Skeletal muscle cell (primary cell): ENCODE results near the gene SIGLEC1.

Experiments used
- DNase-seq: peaks from one replicate; pipeline ENCODE4 v3.0.0-alpha.2; 2010; ENCODE audit warnings: low read depth
- H3K4me3 ChIP-seq: 2 replicates; pipeline ENCODE4 v1.5.1; 2011; ENCODE audit warnings: low read depth, mild to moderate bottlenecking, control low read depth, low read length, moderate library complexity

Gene SIGLEC1

DNA sequence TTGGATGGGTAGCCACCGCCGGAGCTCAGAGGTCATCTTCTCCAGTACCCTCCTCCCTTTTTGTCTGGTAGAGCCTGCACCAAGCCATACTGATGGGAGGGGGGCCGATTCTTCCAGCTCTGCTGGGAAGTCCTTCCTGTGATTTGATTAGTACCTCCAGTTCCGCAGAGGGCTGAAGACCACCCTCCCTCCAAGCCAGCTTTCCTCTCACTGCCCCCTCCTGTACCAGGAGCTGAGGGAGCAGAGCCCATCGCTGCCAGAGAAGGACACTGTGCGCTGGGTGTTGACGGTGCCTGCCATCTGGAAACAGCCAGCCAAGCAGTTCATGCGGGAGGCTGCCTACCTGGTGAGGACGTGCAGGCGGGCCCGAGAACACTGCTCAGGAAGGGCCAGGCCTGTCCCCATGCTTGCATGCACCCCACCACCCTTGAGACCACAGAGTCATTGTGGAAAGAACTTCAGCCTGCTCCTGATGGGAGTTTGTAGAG, 33.3 kb upstream of the SIGLEC1 start:
- no peak for DNase-seq
- no peak overlapping the region for H3K4me3 ChIP-seq

DNA sequence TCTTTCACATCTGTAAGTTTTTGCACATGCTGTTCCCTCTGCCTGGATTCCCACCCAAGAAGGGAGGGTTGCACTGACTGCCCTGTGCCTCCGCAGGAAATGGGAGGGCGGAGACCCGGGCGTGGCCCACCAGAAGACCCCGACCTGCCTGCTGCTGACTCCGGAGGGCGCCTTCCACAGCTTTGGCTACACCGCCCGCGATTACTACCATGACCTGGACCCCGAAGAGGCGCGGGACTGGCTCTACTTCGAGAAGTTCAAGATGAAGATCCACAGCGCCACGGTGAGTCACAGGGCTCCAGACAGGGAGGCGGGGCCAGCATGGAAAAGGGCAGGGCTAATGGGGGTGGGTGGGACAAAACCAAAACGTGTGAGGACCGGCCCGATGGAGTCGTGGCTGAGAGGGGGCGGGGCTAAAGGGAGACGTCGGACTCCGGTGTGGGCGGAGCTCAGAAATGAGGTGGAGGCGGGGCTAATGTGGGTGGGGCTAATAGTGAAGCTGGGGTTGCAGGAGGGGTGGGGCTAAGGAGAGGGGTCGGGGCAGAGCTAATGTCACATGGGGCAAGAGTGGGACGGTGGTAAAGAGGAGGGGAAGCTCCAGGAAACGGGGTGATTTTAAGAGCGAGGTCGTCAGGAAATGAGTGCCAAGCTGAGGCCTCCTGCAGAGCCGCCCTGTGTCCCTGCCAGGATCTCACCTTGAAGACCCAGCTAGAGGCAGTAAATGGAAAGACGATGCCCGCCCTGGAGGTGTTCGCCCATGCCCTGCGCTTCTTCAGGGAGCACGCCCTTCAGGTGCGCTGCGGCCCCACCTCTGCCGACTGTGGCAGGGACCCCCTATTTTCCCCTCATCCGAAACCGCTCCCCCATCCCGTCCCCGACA, 32.6 kb upstream of the SIGLEC1 start:
- DNase-seq = no peak

DNA sequence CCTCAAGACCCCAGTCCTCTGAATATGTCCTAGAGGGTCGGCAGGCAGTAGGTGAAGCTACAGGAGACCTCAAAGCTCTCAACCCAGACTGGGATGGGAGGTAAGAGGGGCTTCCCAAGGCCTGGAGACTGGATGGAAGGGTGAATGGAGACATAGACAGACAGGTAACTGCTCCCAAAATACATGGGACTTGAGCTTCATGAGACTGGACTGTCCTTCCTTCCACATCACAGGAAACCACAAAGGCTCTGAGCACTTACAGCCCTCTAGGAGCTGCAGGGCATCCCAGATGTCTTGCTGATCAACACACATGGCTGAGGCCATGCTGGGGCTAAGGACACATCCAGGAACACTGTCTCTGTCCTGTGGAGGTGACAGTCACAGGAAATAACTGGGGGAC, 31.6 kb upstream of the SIGLEC1 start:
- H3K4me3 ChIP-seq = no peak overlapping the region
- no peak for DNase-seq

More for the DNA sequence above, 32.6 kb upstream of the SIGLEC1 start:
- no peak overlapping the region for H3K4me3 ChIP-seq

DNA sequence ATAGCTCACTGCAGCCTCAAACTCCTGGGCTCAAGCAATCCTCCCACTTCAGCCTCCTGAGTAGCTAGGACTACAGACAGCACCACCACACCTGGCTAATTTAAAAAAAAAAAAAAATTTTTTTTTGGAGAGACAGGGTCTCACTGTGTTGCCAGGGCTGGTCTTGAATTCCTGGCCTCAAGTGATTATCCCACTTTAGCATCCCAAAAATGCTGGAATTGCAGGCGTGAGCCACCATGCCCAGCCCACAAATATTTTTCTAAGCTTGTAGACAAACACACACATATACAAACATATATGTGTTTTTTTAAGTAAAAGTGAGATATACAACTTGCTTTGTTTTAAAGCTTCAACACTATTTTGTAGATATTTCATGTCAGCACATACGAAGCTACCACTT, 30.9 kb upstream of the SIGLEC1 start:
- DNase-seq = no peak
- no peak overlapping the region for H3K4me3 ChIP-seq

DNA sequence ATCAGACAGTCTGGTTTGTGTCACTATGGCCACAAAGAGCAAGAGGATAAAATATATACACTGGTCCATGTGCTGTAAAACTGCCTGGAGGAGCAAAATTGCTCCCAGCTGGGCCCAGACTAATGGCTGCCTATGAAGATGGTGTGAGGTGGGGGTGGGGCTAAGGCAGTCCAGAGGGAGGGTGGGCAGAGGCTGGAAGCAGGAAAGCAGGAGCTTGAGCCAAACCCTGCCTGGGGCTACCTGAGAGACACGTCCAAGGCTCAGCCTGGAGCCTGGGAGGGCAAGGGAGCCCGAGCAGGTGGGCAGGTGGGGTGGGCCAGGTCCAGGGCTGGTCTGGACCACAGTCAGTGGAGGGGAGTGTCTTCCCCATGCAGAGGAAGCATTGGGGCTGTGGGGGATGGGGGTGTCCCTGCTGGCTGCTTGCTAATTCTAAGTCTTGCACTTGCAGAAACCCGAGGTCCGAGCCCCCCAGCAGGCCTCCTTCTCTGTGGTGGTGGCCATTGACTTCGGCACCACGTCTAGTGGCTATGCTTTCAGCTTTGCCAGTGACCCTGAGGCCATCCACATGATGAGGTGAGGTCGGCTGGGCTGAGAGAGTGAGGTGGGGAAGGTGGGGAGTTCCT, 29.5 kb upstream of the SIGLEC1 start:
- H3K4me3 ChIP-seq = no peak overlapping the region
- DNase-seq = no peak

DNA sequence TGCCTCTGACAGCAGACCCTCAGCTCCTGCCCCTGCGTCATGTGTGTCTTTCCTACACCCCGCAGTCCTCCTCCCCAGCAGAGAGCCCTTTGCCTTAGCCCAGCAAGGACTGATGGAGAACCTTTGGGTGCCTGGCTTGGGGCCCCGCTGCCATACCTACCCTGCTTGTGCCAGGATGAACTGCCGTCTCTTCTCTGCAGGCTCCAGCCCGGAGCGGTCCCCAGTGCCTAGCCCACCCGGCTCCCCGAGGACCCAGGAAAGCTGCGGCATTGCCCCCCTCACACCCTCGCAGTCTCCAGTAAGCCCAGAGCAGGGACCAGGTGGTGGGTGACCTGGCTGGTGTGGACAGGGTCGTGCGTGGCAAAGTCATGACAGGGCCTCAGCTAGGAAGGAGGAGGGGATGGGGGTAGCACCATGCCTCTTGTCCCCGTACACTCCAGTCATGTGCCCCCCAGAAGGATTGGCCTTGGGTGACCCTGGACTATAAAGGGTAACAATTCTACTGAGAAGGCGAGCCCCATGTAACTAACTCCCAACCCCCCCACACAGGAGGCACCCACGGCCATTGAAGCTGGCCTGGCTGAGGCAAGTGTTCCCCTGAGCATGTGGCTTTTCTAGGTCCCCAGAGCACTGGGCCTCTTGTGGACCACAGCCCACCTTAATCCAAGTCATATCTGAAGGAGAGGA, 28.4 kb upstream of the SIGLEC1 start:
- no peak overlapping the region for H3K4me3 ChIP-seq
- no peak for DNase-seq

DNA sequence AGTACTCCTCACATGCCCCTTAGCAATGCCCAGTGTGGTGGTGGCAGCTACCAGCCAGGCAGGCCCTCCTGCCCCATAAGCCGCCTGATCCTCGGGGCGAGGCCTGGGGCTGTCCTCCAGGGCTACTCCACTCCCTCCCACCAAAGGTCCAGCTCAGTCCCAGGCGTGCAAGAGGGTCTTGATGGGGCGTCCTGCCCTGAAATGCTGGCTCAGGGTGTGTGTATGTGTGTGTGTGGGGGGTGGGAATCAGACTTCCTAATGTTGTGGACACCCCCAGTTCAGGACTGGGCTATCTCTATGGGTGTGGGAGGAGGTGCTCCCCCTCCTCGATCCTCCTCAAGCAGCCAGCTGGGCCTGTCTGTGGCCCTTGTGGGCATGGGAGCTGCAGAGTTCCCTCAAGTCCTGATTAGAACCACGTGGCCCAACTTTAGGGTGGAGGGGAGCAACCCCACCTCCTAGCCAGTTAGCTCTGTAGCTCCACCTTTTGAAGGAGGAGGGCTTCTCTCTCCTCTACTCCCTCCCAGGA, 27.6 kb upstream of the SIGLEC1 start:
- H3K4me3 ChIP-seq = no peak overlapping the region
- no peak for DNase-seq

DNA sequence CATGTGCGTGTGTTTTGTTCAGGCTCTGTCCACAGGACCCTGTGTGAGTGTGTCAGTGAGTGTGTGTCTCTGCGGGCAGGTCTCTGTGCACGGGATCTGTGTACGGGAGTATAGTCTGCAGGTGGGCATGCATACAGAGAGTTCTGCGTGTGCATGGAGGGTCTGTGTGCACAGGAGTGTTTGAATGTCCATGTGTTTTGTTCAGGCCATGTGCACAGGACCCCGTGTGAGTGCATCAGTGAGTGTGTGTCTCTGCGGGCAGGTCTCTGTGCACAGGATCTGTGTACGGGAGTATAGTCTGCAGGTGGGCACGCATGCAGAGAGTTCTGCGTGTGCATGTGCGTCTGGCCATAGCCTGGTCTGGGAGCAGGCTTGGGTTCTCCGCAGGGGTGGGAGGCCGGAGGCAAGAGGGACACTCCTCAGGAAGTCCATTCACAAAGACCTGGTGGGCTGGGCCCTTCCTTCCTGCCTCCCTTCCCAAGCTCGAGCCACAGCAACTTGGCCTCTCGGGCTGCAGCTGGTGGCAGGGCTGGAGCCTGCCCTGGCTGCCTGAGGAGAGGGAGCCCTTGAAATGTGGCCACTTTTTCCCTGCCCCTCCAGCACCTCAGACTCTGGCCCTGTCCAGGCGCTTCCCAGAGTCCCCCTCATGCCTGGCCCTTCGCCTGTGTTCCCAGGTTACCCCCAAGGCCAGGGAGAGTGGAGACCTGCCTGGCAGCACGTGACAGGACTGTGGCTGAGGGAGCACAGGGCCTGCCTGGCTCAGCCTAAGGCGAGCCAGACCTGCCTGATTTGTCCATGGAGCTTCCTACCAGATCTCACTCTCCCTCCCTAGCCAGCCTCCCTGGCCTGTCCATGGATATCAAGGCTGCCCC, 26.9 kb upstream of the SIGLEC1 start:
- H3K4me3 ChIP-seq = no peak overlapping the region
- no peak for DNase-seq

DNA sequence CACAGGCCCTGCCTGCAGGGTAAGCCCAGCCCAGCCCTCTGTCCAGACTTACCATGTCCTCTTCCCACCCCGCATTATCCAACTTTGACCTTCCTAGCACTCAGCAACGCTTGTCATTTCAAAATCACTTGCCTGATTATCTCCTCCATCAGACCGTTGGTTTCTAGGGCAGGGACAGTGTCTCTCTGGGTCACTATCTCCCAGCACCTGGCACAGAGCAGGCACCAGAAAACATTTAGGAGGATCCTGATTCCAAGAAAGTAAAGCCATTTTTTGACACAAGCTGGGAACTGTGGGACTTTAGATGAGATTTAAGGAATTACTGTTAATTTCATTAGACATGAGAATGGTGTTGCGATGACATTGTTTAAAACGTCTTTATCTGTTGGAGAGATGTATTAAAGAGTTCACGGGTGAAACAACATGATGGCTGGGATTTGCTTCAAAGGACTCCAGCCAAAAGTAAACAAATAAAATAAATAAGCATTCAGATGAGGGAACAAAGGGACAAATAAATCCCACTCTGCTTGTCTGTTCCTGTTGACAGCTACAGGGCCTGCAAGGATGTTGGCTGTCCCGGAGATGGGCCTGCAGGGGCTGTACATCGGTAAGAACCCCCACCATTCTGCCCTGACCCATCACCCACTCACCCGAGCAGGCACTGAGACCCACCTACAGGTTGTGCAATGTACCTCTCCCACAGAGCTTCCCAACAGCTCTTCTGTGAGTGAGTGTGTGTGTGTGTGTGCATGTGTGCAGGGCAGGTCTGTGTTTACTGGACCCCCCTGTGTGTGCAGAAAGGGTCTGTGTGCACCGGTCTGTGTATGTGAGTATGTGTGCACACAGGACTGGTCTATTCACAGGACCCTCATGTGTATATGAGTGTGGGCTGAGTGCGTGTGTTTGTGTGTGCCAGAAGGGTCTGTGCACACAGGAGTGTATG, 26.0 kb upstream of the SIGLEC1 start:
- peak; percentile 4 for DNase-seq
- no peak overlapping the region for H3K4me3 ChIP-seq

DNA sequence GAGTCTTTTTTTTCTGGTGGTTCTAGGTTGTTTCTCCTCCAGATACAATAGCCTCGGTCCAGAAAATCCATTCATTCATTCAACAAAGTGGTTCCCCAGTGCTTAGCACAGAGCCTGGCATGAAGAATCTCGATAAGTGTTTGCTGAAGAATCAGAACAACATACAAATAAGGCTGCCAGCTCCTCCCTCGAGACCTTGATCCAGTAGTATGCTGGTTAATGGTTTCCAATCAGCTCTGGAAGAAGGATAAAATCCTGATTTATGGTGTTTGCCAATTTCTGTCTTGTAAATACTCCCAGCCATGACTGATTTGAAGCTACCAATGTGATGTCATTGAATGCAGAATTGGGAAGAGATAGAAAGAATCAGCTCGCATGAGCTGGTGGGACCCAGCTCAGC, 23.4 kb upstream of the SIGLEC1 start:
- DNase-seq = no peak
- H3K4me3 ChIP-seq = no peak overlapping the region

DNA sequence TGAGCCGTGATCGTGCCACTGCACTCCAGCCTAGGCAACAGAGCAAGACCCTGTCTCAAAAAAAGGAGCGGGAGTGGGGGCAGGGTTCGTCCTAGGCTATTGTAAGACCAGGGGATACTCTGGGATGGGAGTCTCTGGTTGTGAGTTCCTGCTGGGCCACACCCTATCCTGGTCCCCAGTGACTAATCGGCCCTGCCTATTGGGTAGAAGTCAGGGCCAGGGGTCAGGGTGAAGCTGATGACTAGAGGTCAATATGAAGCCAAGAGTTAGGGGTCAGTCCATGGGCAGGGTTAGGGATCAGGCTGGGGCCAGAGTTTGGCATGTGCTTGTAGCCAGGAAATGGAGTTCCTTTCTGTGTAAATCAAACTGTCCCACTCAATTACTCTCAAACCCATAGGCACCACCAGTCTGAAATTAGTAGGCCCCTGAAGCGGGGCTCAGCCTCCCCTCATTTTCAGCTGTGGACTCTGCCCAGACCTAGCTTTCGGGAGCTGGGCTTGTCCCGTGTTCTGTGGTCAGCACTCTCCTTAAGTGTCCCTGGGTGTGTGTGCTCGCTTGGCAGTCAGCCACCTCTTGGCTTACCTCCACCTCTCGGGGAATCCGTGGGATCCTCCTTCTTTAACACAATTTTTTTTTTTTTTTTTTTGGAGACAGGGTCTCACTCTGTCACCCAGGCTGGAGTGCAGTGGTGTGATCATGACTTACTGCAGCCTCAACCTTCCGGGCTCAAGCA, 21.9 kb upstream of the SIGLEC1 start:
- no peak for DNase-seq

DNA sequence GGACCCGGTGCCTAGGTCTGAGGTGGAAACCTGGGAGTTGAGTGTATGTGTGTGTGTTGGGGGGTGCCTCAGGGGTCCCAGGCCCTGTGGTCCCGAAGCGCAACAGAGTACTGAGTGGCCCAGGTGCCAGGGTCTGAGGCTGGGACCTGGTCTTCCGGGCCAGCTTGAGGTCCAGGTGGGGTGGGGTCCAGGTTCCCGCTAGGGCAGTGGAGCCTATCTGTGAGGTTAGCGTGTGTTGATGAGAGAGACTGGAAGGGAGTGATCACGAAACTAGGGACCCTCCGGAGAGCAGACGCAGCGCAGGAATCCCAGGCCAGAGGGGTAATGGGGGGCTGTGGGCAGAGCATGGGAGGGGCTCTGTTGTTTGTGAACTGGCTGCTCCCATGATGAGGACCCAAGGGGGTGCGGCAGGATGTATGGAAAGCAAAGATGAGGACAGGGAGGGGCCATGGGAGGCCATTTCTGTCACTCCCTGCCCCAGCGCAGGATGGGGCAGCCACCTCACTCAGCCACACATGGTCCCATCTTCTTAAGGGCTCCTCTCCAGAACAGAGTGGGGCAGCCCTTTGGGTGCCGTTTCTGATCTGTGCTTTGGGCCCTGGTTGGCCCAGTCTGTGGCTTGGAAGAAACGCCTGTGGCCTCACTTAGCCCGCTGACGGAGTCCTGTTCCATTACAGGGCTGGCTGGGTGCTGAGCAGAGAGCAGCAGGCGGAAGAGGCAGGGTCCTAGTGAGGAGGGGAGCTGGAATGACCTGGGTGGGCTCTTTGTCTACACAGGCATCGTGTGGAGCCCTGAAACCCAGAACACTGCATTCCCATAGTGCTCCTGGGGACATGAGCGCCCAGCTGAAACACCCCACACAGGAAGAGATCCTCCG, 21.0 kb upstream of the SIGLEC1 start:
- DNase-seq = no peak

More for the DNA sequence above, 21.9 kb upstream of the SIGLEC1 start:
- no peak overlapping the region for H3K4me3 ChIP-seq

DNA sequence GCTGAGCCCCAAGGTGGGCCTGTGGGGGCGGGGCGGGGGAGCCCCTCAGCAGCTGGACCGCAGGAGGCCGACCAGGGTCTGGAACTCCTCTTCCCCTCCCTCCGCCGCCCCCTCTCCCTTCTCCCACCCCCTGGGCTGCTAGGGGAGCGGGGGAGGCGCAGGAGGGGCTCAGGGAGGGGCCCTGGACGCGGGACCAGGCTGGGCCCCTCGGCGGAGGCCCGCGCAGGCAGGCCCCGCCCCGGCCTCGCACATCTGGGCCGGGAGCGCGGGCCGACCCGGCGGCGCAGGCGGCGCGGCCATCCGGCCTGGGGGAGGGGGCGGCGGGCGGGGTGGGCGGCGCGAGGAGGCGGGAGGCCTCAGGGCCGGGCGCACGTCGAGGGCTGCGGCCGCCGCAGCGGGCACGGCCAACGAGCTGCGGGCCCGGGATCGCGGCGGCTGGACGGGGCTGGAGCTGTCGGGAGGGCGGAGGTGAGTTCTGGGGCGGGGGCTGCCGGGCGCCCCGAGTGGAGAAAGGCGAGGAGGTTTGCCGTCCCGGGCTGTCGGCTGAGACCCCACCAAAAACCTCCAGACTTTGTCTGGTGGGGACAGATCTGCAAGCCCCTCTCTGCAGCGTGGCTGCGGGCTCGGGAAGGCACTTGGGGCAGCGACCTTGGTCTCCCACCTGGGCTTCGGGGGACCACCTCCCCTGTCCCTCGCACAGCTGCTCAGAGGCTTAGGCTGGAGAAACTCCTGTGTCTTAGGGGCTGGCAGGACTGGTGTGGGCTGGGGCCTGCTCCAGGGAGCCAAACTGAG, 20.1 kb upstream of the SIGLEC1 start, which contains the start of gene HSPA12B:
Gene HSPA12B (plus strand): TSS at position 359 of the 792 bp plus-strand sequence. CDS start 5,990 bp downstream, outside the sequence.
- DNase-seq = no peak

More for the DNA sequence above, 21.0 kb upstream of the SIGLEC1 start:
- H3K4me3 ChIP-seq = no peak overlapping the region

DNA sequence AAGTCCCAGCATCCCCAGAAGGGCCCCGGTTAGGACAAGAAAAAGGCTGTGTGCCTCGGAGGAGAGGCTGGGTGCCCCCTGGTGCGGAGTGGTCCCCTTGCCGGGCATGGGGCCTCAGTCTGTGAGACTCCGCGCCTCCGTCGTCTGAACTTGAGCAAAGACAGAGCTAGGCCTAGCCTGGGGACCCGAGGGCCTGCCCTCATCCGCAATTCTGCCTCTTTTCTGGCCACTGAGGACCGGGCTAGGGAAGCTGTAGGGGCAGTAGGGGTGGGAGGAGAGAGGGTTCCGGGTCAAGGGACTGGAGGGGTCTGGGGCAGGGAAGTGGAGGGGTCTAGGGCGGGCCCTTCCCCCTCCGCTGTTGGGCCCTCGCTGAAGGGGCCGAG, 19.5 kb upstream of the SIGLEC1 start:
- no peak overlapping the region for H3K4me3 ChIP-seq

More for the DNA sequence above, 20.1 kb upstream of the SIGLEC1 start, which contains the start of gene HSPA12B:
- no peak within 1 kb of the TSS for H3K4me3 ChIP-seq

DNA sequence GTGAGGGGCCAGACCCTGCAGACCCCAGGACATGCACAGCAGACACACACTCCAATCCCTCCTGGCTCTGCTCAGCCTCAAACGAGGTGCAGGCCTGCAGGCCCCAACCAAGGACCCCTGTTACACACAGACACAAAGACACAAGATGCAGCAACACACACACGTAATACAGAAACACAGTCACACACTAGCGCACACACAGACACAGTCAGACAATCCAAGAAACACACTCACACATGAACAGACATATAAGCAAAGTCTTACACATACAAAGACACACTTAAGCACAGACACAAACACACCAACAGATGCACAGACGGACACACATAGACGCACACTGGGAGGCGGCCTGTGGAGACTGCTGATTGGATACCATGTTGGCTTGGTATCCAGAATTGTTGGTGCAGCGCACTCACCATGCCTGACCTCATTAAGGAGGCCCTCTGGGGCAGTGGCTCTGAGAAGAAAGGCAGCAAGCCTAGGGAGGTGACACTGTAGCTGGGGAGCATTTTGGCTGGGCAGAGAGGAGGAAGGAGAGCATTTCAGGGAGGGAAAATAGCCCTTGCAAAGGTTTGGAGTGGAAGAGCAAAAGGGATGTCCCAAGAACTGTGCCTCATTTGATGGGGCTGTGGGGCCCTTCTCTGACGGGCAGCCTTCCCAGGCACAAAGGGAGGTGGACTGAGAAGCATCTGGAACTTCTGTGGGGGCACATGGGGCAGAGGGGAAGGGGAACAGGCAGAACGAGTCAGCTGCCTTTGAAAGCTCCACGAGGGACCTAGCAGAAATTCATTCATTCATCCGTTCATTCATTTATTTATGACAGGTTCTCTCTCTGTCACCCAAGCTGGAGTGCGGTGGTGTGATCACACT, 18.6 kb upstream of the SIGLEC1 start:
- H3K4me3 ChIP-seq = no peak overlapping the region
- DNase-seq = no peak

More for the DNA sequence above, 19.5 kb upstream of the SIGLEC1 start:
- DNase-seq = no peak
